Activated T-cell treated with anti-CD3 and anti-CD28 coated beads, Interleukin-2, amount 50 U/mL, for 1 hour (primary cell): Measurements from ENCODE around the gene CCL25.
"Not testable (repeated sequence)": the region's sequence is repeated elsewhere in the genome, so short reads cannot be mapped to it uniquely, and the experiment has no call there.

Experiments
- DNase-seq: peaks from one replicate; pipeline ENCODE4 v3.0.0-alpha.2; 2020

The CCL25 gene

GRCh38 chr19:8052464-8052859 is at the start of gene CCL25:
CCL25 (plus strand) TSS chr19:8052760; CDS start chr19:8053050, 290 bp downstream.
- DNase-seq = no peak

GRCh38 chr19:8004001-8004400 is 48.6 kb upstream of the CCL25 start:
- DNase-seq = no peak

GRCh38 chr19:8004723-8005513 is 47.6 kb upstream of the CCL25 start:
- DNase-seq = peak; percentile 41

GRCh38 chr19:8005534-8006256 is 46.9 kb upstream of the CCL25 start, which contains the start of gene ELAVL1:
ELAVL1 (minus strand) TSS chr19:8005641; CDS start chr19:7991815, 13,826 bp downstream.
- DNase-seq = peak; percentile 88

- DNase-seq = peak; percentile 23
These were observed 34.8 kb upstream of the CCL25 start for GRCh38 chr19:8017808-8018207.

GRCh38 chr19:8020681-8021080 is 31.9 kb upstream of the CCL25 start:
- DNase-seq = no peak

- no peak for DNase-seq
These were observed 31.2 kb upstream of the CCL25 start for GRCh38 chr19:8021374-8021773.

- DNase-seq = no peak
These were observed 30.3 kb upstream of the CCL25 start for GRCh38 chr19:8022275-8022674.

GRCh38 chr19:8023371-8023770 is 29.2 kb upstream of the CCL25 start:
- DNase-seq = no peak

GRCh38 chr19:8024256-8024655 is 28.3 kb upstream of the CCL25 start:
- DNase-seq = not testable (repeated sequence)

GRCh38 chr19:8025316-8025715 is 27.2 kb upstream of the CCL25 start:
- no peak for DNase-seq

GRCh38 chr19:8028951-8029491 is 23.5 kb upstream of the CCL25 start:
- no peak for DNase-seq

- DNase-seq = no peak
These were observed 21.6 kb upstream of the CCL25 start for GRCh38 chr19:8030960-8031359.

- not testable (repeated sequence) for DNase-seq
These were observed 19.0 kb upstream of the CCL25 start for GRCh38 chr19:8033287-8034177.

GRCh38 chr19:8034178-8034525 is 18.4 kb upstream of the CCL25 start:
- DNase-seq = no peak

- DNase-seq = no peak
These were observed 16.0 kb upstream of the CCL25 start for GRCh38 chr19:8036434-8037099.

GRCh38 chr19:8038815-8039214 is 13.7 kb upstream of the CCL25 start:
- no peak for DNase-seq

GRCh38 chr19:8039231-8039630 is 13.3 kb upstream of the CCL25 start:
- no peak for DNase-seq

GRCh38 chr19:8041531-8041931 is 11.0 kb upstream of the CCL25 start:
- DNase-seq = no peak

- DNase-seq = no peak
These were observed 9.7 kb upstream of the CCL25 start for GRCh38 chr19:8042900-8043299.

GRCh38 chr19:8044018-8044417 is 8.5 kb upstream of the CCL25 start:
- no peak for DNase-seq

- DNase-seq = no peak
These were observed 6.5 kb upstream of the CCL25 start for GRCh38 chr19:8045872-8046568.
